AG09309 (cell line): ENCODE data around the gene RAD51B.

Source experiments
- DNase-seq: peaks from one replicate; pipeline ENCODE4 v3.0.0-alpha.2; 2010; ENCODE audit warnings: low read depth
- H3K4me3 ChIP-seq: 2 replicates; pipeline ENCODE4 v1.5.1; 2011; ENCODE audit warnings: mild to moderate bottlenecking, low read depth, low read length, moderate library complexity; ENCODE audit not compliant: control insufficient read depth
- CTCF ChIP-seq: IDR thresholded peaks from 2 replicates; pipeline ENCODE4 v1.5.1; 2011; ENCODE audit warnings: mild to moderate bottlenecking, low read depth, low read length, inconsistent platforms; ENCODE audit not compliant: insufficient read depth, control insufficient read depth; ENCODE audit errors: missing control alignments

Gene RAD51B

GRCh38 chr14:68246074-68246785 lies 426.7 kb downstream of the RAD51B start:
- no peak overlapping the region for H3K4me3 ChIP-seq
- no peak for TF ChIP-seq CTCF
- DNase-seq, result no peak

- no peak for TF ChIP-seq CTCF
- DNase-seq, result no peak
- H3K4me3 ChIP-seq, result no peak overlapping the region
Measured at GRCh38 chr14:68246786-68247105, 427.2 kb downstream of the RAD51B start.

DNA sequence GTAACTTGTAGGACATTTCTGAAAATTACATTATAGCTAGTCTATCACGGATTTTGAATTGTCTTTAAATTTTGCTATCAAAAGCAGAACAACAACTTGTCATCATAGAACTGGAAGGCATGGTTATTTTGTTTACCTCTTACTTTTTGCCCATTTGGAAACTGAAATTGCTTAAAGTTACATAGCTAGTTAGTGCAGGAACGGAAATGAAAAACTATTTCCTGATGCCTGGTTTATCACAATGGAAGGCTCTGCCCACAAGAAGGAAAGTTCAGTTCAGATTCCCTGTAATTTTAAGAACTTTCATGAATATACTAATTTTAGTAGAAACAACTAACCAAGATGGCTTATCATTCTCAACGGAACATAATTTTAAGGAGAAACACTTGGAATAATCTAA lies 427.7 kb downstream of the RAD51B start:
- no peak for DNase-seq
- no peak for TF ChIP-seq CTCF
- no peak overlapping the region for H3K4me3 ChIP-seq

- TF ChIP-seq CTCF, result no peak
- no peak overlapping the region for H3K4me3 ChIP-seq
- no peak for DNase-seq
Measured at GRCh38 chr14:68247676-68248268, 428.2 kb downstream of the RAD51B start.

DNA sequence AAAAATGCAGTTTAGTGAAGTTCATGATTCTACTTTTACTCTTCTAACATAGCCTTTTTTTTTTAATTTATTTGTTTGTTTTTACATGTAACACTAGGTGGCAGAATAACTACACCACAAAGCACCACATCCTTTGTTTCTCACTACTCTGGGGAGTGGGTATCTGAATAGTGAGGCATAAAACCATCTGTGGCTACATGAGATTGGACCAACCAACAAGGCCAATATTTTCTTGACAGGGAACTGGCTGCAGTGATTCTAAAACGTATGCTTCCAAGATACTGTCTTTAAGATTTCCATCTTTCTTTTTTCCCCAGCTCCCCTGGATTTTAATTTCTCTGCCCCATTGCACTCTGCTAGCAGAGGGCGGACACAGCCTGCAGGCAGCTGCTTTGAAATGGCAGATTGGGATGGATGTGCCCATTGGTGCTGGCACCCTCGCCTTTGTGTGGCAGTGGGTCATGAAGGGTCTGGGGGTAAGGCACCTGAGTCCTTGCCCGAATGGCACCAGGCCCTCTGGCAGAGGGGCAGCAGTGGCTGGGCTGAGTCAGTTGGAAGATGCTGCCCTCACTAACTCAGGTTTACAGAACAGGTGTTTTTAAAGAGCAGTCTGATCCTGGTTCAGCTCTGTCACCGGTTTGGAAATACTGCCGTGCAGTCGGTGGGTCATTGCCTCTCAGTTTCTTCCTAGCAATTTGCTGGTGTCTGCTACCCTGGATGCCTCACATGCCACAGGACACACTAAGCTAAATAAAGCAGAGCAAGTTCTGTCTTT lies 429.1 kb downstream of the RAD51B start:
- peak; percentile 58 for TF ChIP-seq CTCF
- H3K4me3 ChIP-seq, result no peak overlapping the region
- no peak for DNase-seq

- no peak overlapping the region for H3K4me3 ChIP-seq
- no peak for TF ChIP-seq CTCF
- DNase-seq, result no peak
Measured at GRCh38 chr14:68249661-68250451, 430.3 kb downstream of the RAD51B start.
